ENCODE measurements around the gene LAMA3. TPM values are rescaled to one million over a fixed set of nuclear protein-coding genes. Genes with fewer than 3 reads are reported as not detected.

LAMA3 gene
- total and polyA plus RNA-seq, 2 donors (not counting 3 experiments of a cell fraction or from before 2014, with no cell fraction given), result 2.6 to 12.3 TPM

- no peak for DNase-seq (ENCODE audit: low read depth, low spot score)
- peaks cover 0 to 10% of the 10 kb centered on the region in 2 experiments for H3K27me3 ChIP-seq (ENCODE audit: control insufficient read depth in 2 of 2, insufficient read depth in 2 of 2, low read length in 2 of 2)
- H3K9me3 ChIP-seq (replicated peaks; ENCODE audit: control insufficient read depth, insufficient read depth, low read length), result no peaks in the 10 kb centered on the region
- H4K20me1 ChIP-seq (replicated peaks; ENCODE audit: control insufficient read depth, extremely low read depth, insufficient read depth, low read length), result no peaks in the 10 kb centered on the region
- no peaks in the 10 kb centered on the region for H3K9me1 ChIP-seq (replicated peaks; ENCODE audit: control insufficient read depth, extremely low read depth, insufficient read depth, low read length)
- no peak overlapping the region for H3K27ac ChIP-seq (ENCODE audit: insufficient read depth, low read depth, low read length)
- ChIA-PET CTCF (interaction anchor here (1.5 to 2.2 kb wide), 2 partner anchors 21 to 54 kb away, joined by 3 to 5 read pairs; no protein-coding TSS in a partner anchor), POLR2A (no interaction called here)
- no TSS peak for BruUV-seq (replicated peaks)
- no peak overlapping the region for H3K4me3 ChIP-seq (replicated peaks in 1 of 3; ENCODE audit: insufficient read depth in 1 of 3, low read depth in 1 of 3, low read length in 3 of 3)
- H3K9ac ChIP-seq (replicated peaks; ENCODE audit: extremely low read depth, insufficient read depth, low read length), result no peak overlapping the region
- H3K79me2 ChIP-seq (ENCODE audit: control insufficient read depth, insufficient read depth, low read length), result no peaks in the 10 kb centered on the region
- peaks cover 10% of the 10 kb centered on the region for H3K4me1 ChIP-seq (ENCODE audit: control insufficient read depth, extremely low read depth, insufficient read depth, low read length)
- intact Hi-C loops (cut with micrococcal nuclease) (loop anchor here (2.0 to 5.0 kb wide), 2 partner anchors 22 to 39 kb away; partner anchors contain the start of gene LAMA3), dilution Hi-C loops (cut with MboI; ENCODE audit: extremely low pct_ligation_motif_present, low sequenced_read_pairs) (no loop called here)
- no peaks in the 10 kb centered on the region for H3K36me3 ChIP-seq (ENCODE audit: control insufficient read depth in 2 of 2, extremely low read depth in 1 of 2, insufficient read depth in 2 of 2, low read length in 2 of 2)
- TF ChIP-seq MAX (IDR thresholded peaks at IDR 0.05; ENCODE audit: insufficient read depth, insufficient read length), result no peak
- no peak for TF ChIP-seq CTCF (IDR thresholded peaks at IDR 0.05; ENCODE audit: extremely low read depth in 1 of 2, insufficient read depth in 1 of 2, low read depth in 1 of 2, low read length in 2 of 2)
- no peak for TF ChIP-seq MYC (IDR thresholded peaks at IDR 0.05; ENCODE audit: low read depth, low read length)
- no peak for TF ChIP-seq POLR2A (IDR thresholded peaks at IDR 0.05; ENCODE audit: low read depth, low read length)
- no peak for TF ChIP-seq JUN (IDR thresholded peaks at IDR 0.05; ENCODE audit: borderline replicate concordance, insufficient read depth, insufficient read length, low read depth)
- H2AFZ ChIP-seq (ENCODE audit: low read depth, low read length), result peak overlapping the region; percentile 65
- peak overlapping the region; percentile 45 for H3K4me2 ChIP-seq (ENCODE audit: insufficient read depth, low read length)
- no peak for FAIRE-seq
Measured at GRCh38 chr18:23648456-23648855, 40.8 kb upstream of the LAMA3 start.

All from endothelial cell of umbilical vein (primary cell).